Subcutaneous adipose tissue (tissue), 4 donors: ENCODE data around the gene BRINP2. TPM values are rescaled to one million over a fixed set of nuclear protein-coding genes. Genes with fewer than 3 reads are reported as not detected.

Experiments
- CTCF ChIP-seq: fragments of 450-650 bp; IDR thresholded peaks from one replicate; pipeline ENCODE4 v1.5.1; 2016; ENCODE audit warnings: low read depth, mild to moderate bottlenecking, control low read depth, antibody characterized with exemption, moderate library complexity
- total RNA-seq, 4 donors: library from RNA; depleted of rRNA; stranded (reverse); fragments of >200 nt; gene quantifications; one replicate each; pipeline ENCODE4 v1.1.0, GENCODE V29; 2016

BRINP2 gene
- total RNA-seq, 4 donors from 2014 or later = 0.17 to 1.8 (median 0.70) TPM

DNA sequence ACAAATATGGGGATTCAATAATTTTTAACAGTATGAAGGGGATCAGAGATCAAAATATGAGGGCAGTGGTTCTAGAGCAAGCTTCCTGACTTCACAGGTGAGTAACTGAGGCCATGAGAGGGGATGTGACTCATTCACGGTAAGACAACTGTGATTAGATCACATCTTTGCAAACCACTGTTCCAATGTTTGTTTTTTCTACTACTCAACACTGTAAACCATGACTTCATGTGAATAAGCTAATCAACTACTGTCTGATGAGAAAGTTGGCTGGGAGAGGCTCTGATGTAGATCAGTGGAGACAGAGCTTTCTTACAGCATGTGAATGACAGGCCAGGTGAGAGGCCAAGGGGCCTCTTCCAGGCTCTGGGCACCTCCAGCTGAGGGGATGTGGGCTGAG lies 84.7 kb downstream of the BRINP2 start:
- TF ChIP-seq CTCF = no peak

DNA sequence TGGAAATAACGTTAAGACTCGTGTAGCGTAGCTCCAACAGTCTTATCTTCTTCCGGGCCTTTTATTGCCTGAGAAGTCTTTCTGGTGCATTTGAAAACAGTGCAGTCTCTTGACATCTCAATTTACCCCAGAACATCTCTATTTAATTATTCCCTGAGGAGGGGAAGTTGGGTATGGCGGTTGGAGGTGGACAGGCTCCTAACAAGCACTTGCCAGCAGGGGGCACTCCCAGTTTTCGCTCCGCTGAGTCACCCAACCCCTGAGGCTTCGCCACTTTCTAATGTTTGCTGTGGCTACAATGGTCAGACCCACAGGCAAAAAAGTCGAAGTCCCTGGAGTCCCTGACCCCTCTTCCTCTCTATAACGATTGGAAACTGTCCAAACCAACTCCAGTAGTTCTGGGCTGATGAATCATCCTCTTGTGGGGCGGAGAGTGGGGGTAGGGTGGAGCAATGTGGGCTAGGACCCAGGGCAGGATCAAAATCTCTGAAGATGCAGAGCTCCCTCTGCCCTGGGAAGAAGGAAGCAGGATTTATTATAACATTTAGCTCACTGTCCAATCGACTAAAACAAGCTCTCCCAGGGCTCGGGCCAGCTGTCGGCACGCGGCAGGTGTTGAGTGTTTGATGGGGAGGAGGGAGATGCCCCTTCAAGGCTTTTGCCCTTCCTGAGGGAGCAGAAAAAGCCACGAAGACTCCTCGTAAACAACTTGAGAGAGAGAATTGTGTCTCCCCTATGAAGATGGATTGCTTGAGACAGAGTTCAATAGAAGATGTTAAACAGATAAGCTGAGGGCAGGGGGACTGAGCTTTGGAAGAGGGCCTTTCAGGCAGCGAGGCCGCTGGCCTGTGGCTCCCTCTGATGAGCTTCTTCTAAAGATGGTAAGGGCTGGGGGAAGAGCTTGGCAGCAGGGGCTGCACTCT lies 85.7 kb downstream of the BRINP2 start:
- TF ChIP-seq CTCF = no peak

DNA sequence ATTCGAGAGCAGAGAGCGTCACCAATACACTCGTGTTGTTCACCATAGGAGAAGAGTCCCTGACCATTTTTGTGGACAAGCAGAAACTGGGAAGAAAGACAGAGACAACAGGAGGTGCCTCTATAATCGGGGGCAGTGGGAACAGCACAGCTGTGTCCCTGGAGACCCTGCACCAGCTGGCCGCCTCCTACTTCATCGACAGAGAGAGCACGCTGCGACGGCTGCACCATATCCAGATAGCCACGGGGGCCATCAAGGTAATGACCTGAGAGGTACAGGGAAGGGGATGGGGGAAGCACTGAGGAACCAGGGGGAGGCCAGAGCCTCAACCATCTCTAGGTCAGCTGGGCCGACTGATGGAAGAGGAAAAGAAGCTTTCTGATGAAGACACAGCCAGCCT lies 86.4 kb downstream of the BRINP2 start:
- TF ChIP-seq CTCF = no peak

DNA sequence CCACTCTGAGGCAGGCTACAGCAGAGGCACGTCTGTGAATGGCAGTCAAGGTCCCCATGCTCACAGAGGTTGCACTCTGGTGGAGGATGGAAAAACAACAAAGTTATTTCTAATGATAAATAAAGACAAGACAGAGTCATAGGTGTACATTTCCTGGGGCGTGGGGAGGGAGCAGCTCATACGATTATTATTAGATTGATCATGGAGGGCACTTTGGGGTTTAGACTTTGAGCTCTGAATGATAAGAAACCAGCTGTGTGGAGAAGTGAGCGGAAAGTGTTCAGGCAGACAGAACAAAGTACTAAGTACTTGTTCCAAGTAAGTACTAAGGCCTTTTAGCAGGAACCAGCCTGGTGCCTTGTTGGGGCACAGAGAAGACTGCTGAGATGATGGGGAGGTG lies 86.8 kb downstream of the BRINP2 start:
- TF ChIP-seq CTCF = no peak

- TF ChIP-seq CTCF = no peak
Measured at GRCh38 chr1:177270863-177271262, 100.1 kb downstream of the BRINP2 start.

DNA sequence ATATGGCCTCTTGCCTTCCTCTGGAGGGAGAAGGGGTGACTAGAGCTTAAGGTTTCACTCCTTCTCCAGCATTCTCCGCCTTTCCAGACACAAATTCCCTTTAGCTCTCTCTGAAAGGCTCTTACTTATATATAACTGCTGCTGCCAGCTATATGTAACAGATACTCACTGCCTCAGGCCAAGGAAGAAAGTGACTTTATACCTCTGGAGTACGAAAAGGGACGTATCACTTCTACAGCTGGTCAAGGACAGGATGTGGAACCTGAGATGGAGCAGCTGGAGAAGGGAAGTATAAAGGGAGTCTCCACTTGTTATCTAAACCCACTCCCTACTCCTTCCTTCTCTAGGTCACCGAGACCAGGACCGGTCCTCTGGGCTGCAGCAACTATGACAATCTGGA lies 102.4 kb downstream of the BRINP2 start:
- TF ChIP-seq CTCF = no peak

- TF ChIP-seq CTCF = no peak
Measured at GRCh38 chr1:177274687-177275211, 104.0 kb downstream of the BRINP2 start.
